Measurements from ENCODE around the gene MMP24. TPM values are rescaled to one million over a fixed set of nuclear protein-coding genes. Genes with fewer than 3 reads are reported as not detected.
"Not testable (repeated sequence)": the region's sequence is repeated elsewhere in the genome, so short reads cannot be mapped to it uniquely, and the experiment has no call there.

The MMP24 gene
- total RNA-seq, 1 donor, result not detected

GRCh38 chr20:35312318-35312717, 85.8 kb downstream of the MMP24 start:
- Histone ChIP-seq H3K4me3 (ENCODE audit: low read length) (no peak overlapping the region), H3K27me3 (ENCODE audit: insufficient read depth, low read length) (no peaks in the 10 kb centered on the region), H3K9me3 (ENCODE audit: low read depth, low read length) (no peaks in the 10 kb centered on the region)

GRCh38 chr20:35314816-35315631, 88.5 kb downstream of the MMP24 start:
- Histone ChIP-seq H3K27me3 (ENCODE audit: insufficient read depth, low read length) (no peaks in the 10 kb centered on the region), H3K4me3 (ENCODE audit: low read length) (no peak overlapping the region), H3K4me1 (ENCODE audit: insufficient read depth, low read length) (peaks cover 8% of the 10 kb centered on the region), H3K9me3 (ENCODE audit: low read depth, low read length) (no peaks in the 10 kb centered on the region)

More at GRCh38 chr20:35312318-35312717, 85.8 kb downstream of the MMP24 start:
- H3K4me1 ChIP-seq (ENCODE audit: insufficient read depth, low read length), result peaks cover 8% of the 10 kb centered on the region

- H3K4me1 ChIP-seq (ENCODE audit: insufficient read depth, low read length); H3K4me3 ChIP-seq (ENCODE audit: low read length); H3K27me3 ChIP-seq (ENCODE audit: insufficient read depth, low read length); H3K9me3 ChIP-seq (ENCODE audit: low read depth, low read length): not testable (repeated sequence)
These were observed 89.1 kb downstream of the MMP24 start for GRCh38 chr20:35315632-35316020.

- H3K27me3 ChIP-seq (ENCODE audit: insufficient read depth, low read length), result no peaks in the 10 kb centered on the region
These were observed 89.6 kb downstream of the MMP24 start for GRCh38 chr20:35316086-35316485.

GRCh38 chr20:35317416-35318210, 91.1 kb downstream of the MMP24 start:
- H3K27me3 ChIP-seq (ENCODE audit: insufficient read depth, low read length), result no peaks in the 10 kb centered on the region
- H3K4me3 ChIP-seq (ENCODE audit: low read length), result no peak overlapping the region
- no peaks in the 10 kb centered on the region for H3K9me3 ChIP-seq (ENCODE audit: low read depth, low read length)
- peaks cover 8% of the 10 kb centered on the region for H3K4me1 ChIP-seq (ENCODE audit: insufficient read depth, low read length)

More at GRCh38 chr20:35316086-35316485, 89.6 kb downstream of the MMP24 start:
- peaks cover 8% of the 10 kb centered on the region for H3K4me1 ChIP-seq (ENCODE audit: insufficient read depth, low read length)
- no peak overlapping the region for H3K4me3 ChIP-seq (ENCODE audit: low read length)
- H3K9me3 ChIP-seq (ENCODE audit: low read depth, low read length), result no peaks in the 10 kb centered on the region

GRCh38 chr20:35318502-35319157, 92.1 kb downstream of the MMP24 start:
- Histone ChIP-seq H3K4me3 (ENCODE audit: low read length) (no peak overlapping the region), H3K27me3 (ENCODE audit: insufficient read depth, low read length) (no peaks in the 10 kb centered on the region), H3K4me1 (ENCODE audit: insufficient read depth, low read length) (peaks cover 8% of the 10 kb centered on the region), H3K9me3 (ENCODE audit: low read depth, low read length) (no peaks in the 10 kb centered on the region)

GRCh38 chr20:35319192-35319870, 92.8 kb downstream of the MMP24 start:
- Histone ChIP-seq H3K4me3 (ENCODE audit: low read length) (no peak overlapping the region), H3K4me1 (ENCODE audit: insufficient read depth, low read length) (peaks cover 8% of the 10 kb centered on the region), H3K9me3 (ENCODE audit: low read depth, low read length) (no peaks in the 10 kb centered on the region), H3K27me3 (ENCODE audit: insufficient read depth, low read length) (no peaks in the 10 kb centered on the region)

GRCh38 chr20:35319871-35320197, 93.3 kb downstream of the MMP24 start:
- no peak overlapping the region for H3K4me3 ChIP-seq (ENCODE audit: low read length)
- H3K4me1 ChIP-seq (ENCODE audit: insufficient read depth, low read length), result peaks cover 8% of the 10 kb centered on the region
- no peaks in the 10 kb centered on the region for H3K9me3 ChIP-seq (ENCODE audit: low read depth, low read length)
- no peaks in the 10 kb centered on the region for H3K27me3 ChIP-seq (ENCODE audit: insufficient read depth, low read length)

- Histone ChIP-seq H3K9me3 (ENCODE audit: low read depth, low read length) (no peaks in the 10 kb centered on the region), H3K4me1 (ENCODE audit: insufficient read depth, low read length) (peaks cover 3% of the 10 kb centered on the region), H3K27me3 (ENCODE audit: insufficient read depth, low read length) (no peaks in the 10 kb centered on the region), H3K4me3 (ENCODE audit: low read length) (no peak overlapping the region)
These were observed 94.1 kb downstream of the MMP24 start for GRCh38 chr20:35320396-35321126.

GRCh38 chr20:35325401-35325800, 98.9 kb downstream of the MMP24 start:
- no peak overlapping the region for H3K4me3 ChIP-seq (ENCODE audit: low read length)
- no peaks in the 10 kb centered on the region for H3K27me3 ChIP-seq (ENCODE audit: insufficient read depth, low read length)

GRCh38 chr20:35326021-35326739, 99.7 kb downstream of the MMP24 start:
- Histone ChIP-seq H3K4me3 (ENCODE audit: low read length) (no peak overlapping the region), H3K4me1 (ENCODE audit: insufficient read depth, low read length) (peaks cover 9% of the 10 kb centered on the region), H3K27me3 (ENCODE audit: insufficient read depth, low read length) (no peaks in the 10 kb centered on the region), H3K9me3 (ENCODE audit: low read depth, low read length) (no peaks in the 10 kb centered on the region)

More at GRCh38 chr20:35325401-35325800, 98.9 kb downstream of the MMP24 start:
- H3K9me3 ChIP-seq (ENCODE audit: low read depth, low read length), result no peaks in the 10 kb centered on the region
- peaks cover 9% of the 10 kb centered on the region for H3K4me1 ChIP-seq (ENCODE audit: insufficient read depth, low read length)
